SH-SY5Y (cell line): ENCODE results near the gene EPYC.

Source experiments
- GATA2 ChIP-seq: IDR thresholded peaks from 2 replicates; pipeline ENCODE4 v1.6.1; 2011; ENCODE audit warnings: mild to moderate bottlenecking, low read depth, low read length
- GATA3 ChIP-seq: IDR thresholded peaks from 2 replicates; pipeline ENCODE4 v1.6.1; 2011; ENCODE audit warnings: low read depth, mild to moderate bottlenecking, low read length, moderate library complexity

DNA sequence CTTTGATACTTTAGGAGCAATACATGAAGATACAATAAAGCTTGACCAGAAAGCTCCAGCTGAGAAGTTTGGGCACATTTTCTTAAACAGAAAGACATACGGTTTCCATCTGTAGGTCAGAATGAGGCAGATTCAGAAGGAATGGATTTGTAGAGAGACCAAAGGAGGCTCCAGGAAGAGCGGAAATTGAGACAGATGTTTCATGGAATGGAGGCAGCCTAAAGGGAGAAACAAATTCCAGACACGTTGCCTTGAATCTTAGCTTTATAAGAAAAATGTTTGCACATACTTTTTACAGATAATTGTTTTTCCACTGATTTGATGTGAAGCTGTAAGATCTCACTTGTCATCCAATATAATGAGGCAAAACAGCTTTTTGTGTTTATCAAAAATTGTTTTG is 24.8 kb downstream of the EPYC start:
- TF ChIP-seq GATA2, result no peak
- no peak for TF ChIP-seq GATA3
